ENCODE results near the gene FBF1.
A peak's percentile ranks its signal among the peaks of the same experiment; 100 is the strongest.

The FBF1 gene, protein sequence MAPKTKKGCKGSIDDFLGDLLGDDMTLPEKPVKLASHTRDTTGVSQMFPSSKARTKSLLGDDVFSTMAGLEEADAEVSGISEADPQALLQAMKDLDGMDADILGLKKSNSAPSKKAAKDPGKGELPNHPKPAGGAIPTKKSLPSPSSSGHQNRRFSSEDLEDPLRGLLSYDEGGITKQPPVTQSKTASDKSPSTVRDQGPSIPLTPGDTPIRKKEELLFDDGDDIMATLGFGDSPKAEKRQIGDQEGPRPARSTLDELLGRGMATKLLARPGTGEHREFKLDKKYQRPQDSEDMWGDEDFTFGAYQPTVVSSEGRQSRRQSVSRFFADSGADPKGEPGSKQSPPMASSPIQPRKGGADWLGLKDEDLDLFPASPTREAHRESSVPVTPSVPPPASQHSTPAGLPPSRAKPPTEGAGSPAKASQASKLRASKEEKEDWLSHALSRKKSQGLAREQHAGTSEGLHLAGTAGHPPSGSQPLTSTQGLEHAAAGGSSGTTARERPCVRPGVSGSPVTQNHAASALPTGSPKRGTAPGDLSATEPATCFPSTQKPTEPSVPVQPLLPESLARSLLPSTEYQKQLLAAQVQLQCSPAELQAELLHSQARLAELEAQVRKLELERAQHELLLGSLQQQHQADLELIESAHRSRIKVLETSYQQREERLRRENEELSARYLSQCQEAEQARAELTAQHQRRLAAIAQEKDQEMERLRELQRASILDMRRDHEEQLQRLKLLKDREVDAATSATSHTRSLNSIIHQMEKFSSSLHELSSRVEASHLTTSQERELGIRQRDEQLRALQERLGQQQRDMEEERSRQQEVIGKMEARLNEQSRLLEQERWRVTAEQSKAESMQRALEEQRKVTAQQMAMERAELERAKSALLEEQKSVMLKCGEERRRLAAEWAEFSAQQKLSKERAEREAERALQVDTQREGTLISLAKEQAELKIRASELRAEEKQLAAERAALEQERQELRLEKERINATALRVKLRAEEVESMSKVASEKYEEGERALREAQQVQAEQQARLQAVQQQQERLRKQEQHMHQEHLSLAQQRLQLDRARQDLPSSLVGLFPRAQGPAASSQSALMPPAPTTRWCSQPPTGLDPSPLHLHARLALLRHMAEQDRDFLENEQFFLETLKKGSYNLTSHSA

DNA sequence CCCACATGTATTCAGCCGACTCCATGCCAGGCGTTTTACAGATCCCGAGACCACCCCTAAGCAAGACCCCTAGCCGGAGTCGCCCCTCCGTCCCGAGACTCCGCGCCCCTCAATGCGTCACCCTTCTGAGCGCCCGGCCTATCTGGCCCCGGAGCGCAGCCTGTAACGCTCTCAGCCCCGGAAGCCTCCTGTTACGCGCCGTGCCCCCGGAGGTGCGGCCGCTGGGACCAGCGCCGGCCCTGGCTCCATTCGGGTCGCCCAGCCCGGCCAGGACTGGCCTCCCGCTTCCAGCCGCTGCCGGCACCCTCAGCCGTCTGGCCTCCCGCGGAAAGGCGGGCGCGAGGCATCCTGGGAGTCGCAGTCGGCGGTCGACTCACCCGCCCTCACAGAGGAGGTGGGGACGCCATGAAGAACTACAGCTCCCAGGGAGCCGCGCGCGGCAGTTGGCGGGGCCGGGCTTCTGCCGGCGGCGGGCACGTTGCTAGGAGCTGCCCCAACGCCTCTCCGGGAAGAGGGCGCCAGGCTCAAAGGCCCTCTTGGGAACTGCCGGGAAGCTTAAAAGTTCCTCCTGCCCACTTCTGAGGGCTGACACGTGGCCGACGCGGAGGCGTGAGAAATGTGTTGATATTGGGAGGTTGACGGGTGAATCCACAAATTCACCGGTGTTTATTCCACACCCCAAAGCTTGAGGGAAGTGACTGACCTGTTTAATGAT lies at the start of gene FBF1:
TSS of gene FBF1 (minus strand) at position 316 of the 715 bp plus-strand sequence. CDS start 2,893 bp downstream, outside the sequence.
- peak within 1 kb of the TSS; percentile 74 for H3K4me2 ChIP-seq (ENCODE audit: low read length)

GRCh38 chr17:75987041-75987440 lies 46.2 kb upstream of the FBF1 start:
- no peaks in the 10 kb centered on the region for H3F3A ChIP-seq (ENCODE audit: control insufficient read depth, insufficient read depth)
- no peaks in the 10 kb centered on the region for H3K79me2 ChIP-seq (ENCODE audit: control insufficient read depth, low read length)
- no peak overlapping the region for H3K4me3 ChIP-seq (ENCODE audit: low read length)
- H3K27ac ChIP-seq (ENCODE audit: low read depth, low read length) = no peak overlapping the region
- H3K36me3 ChIP-seq (ENCODE audit: control insufficient read depth, low read length) = peaks cover 6% of the 10 kb centered on the region; the same call in 1 of the 2 replicates
- TF ChIP-seq, protein P1, sequence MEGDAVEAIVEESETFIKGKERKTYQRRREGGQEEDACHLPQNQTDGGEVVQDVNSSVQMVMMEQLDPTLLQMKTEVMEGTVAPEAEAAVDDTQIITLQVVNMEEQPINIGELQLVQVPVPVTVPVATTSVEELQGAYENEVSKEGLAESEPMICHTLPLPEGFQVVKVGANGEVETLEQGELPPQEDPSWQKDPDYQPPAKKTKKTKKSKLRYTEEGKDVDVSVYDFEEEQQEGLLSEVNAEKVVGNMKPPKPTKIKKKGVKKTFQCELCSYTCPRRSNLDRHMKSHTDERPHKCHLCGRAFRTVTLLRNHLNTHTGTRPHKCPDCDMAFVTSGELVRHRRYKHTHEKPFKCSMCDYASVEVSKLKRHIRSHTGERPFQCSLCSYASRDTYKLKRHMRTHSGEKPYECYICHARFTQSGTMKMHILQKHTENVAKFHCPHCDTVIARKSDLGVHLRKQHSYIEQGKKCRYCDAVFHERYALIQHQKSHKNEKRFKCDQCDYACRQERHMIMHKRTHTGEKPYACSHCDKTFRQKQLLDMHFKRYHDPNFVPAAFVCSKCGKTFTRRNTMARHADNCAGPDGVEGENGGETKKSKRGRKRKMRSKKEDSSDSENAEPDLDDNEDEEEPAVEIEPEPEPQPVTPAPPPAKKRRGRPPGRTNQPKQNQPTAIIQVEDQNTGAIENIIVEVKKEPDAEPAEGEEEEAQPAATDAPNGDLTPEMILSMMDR (IDR thresholded peaks at IDR 0.05; ENCODE audit: low read depth, low read length, poor library complexity, severe bottlenecking) = no peak
- no peak for TF ChIP-seq EZH2phosphoT487 (IDR thresholded peaks at IDR 0.05; ENCODE audit: borderline replicate concordance, low read length)
- H3K9me3 ChIP-seq (ENCODE audit: control insufficient read depth, insufficient read depth, low read length) = no peaks in the 10 kb centered on the region
- H3K27me3 ChIP-seq (ENCODE audit: control insufficient read depth, low read length) = no peaks in the 10 kb centered on the region
- H3K9me2 ChIP-seq (replicated peaks; ENCODE audit: control insufficient read depth, low read length) = no peaks in the 10 kb centered on the region
- H3K4me2 ChIP-seq (ENCODE audit: low read length) = no peak overlapping the region
- peaks cover 6% of the 10 kb centered on the region for H3K4me1 ChIP-seq (ENCODE audit: control insufficient read depth, low read length)
- no peaks in the 10 kb centered on the region for H4K20me1 ChIP-seq (ENCODE audit: control insufficient read depth, insufficient read depth, low read depth, low read length)

More for the DNA sequence above, at the start of gene FBF1:
- H3K27me3 ChIP-seq (ENCODE audit: control insufficient read depth, low read length) = no peaks in the 10 kb centered on the region
- H3K9me3 ChIP-seq (ENCODE audit: control insufficient read depth, insufficient read depth, low read length) = no peaks in the 10 kb centered on the region
- peaks cover 5% of the 10 kb centered on the region; the same call in 1 of the 2 replicates for H3K79me2 ChIP-seq (ENCODE audit: control insufficient read depth, low read length)
- H3K27ac ChIP-seq (ENCODE audit: low read depth, low read length) = no peak within 1 kb of the TSS
- no peaks in the 10 kb centered on the region for H3K9me2 ChIP-seq (replicated peaks; ENCODE audit: control insufficient read depth, low read length)
- H3K4me3 ChIP-seq (ENCODE audit: low read length) = peak within 1 kb of the TSS; percentile 93
- peaks cover 6% of the 10 kb centered on the region; the same call in 1 of the 2 replicates for H3F3A ChIP-seq (ENCODE audit: control insufficient read depth, insufficient read depth)
- peaks cover 18% of the 10 kb centered on the region for H3K4me1 ChIP-seq (ENCODE audit: control insufficient read depth, low read length)
- TF ChIP-seq, protein P1 (IDR thresholded peaks at IDR 0.05; ENCODE audit: low read depth, low read length, poor library complexity, severe bottlenecking) = no peak
- no peak for TF ChIP-seq EZH2phosphoT487 (IDR thresholded peaks at IDR 0.05; ENCODE audit: borderline replicate concordance, low read length)
- H4K20me1 ChIP-seq (ENCODE audit: control insufficient read depth, insufficient read depth, low read depth, low read length) = no peaks in the 10 kb centered on the region
- H3K36me3 ChIP-seq (ENCODE audit: control insufficient read depth, low read length) = peaks cover 3% of the 10 kb centered on the region; the same call in 1 of the 2 replicates

DNA sequence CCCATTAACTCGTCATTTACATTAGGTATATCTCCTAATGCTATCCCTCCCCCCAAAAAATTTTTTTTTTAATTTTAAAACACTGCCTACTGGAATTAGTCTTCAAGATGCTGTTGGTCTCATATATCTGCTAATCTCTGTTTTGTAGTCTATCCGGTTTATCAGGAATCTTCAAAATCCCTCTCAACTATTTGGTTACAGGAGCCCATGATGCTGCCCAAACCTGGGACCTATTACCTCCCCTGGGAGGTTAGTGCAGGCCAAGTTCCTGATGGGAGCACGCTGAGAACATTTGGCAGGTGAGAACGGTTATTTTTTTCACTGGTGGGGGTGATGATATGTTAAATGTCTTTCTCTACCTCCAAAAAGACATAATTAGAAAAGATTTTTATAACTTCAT lies 45.1 kb upstream of the FBF1 start:
- Histone ChIP-seq H3K36me3 (ENCODE audit: control insufficient read depth, low read length) (no peaks in the 10 kb centered on the region), H3K4me2 (ENCODE audit: low read length) (no peak overlapping the region), H3K27me3 (ENCODE audit: control insufficient read depth, low read length) (no peaks in the 10 kb centered on the region), H4K20me1 (ENCODE audit: control insufficient read depth, insufficient read depth, low read depth, low read length) (no peaks in the 10 kb centered on the region), H3F3A (ENCODE audit: control insufficient read depth, insufficient read depth) (no peaks in the 10 kb centered on the region), H3K27ac (ENCODE audit: low read depth, low read length) (no peak overlapping the region), H3K4me1 (ENCODE audit: control insufficient read depth, low read length) (peaks cover 14% of the 10 kb centered on the region), H3K9me2 (replicated peaks; ENCODE audit: control insufficient read depth, low read length) (no peaks in the 10 kb centered on the region), H3K4me3 (ENCODE audit: low read length) (no peak overlapping the region), H3K79me2 (ENCODE audit: control insufficient read depth, low read length) (peaks cover 5% of the 10 kb centered on the region), H3K9me3 (ENCODE audit: control insufficient read depth, insufficient read depth, low read length) (no peaks in the 10 kb centered on the region)
- no peak for TF ChIP-seq EZH2phosphoT487 (IDR thresholded peaks at IDR 0.05; ENCODE audit: borderline replicate concordance, low read length)
- TF ChIP-seq, protein P1 (IDR thresholded peaks at IDR 0.05; ENCODE audit: low read depth, low read length, poor library complexity, severe bottlenecking) = no peak
